ENCODE results near the gene OR5B12.
"Not testable (repeated sequence)": the region's sequence is repeated elsewhere in the genome, so short reads cannot be mapped to it uniquely, and the experiment has no call there.

Gene OR5B12

DNA sequence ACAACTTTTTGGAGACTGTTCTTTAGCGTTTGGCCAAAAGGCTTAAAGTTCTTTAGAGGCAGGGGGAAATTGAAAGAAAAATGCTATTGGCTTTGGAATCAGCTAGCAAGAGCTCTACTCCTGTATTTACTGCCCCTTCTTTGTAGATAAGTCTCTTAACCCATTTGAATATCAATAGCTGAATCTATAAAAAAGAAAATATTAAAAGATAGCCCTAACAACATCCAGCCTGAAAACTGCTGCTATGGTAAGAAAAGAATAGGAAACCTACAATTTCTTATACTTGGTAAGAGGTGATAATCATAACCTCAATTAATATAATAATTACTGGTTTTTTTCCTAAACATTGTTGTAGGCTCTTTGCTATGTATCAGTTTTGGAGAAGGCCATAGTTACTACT, at the start of gene OR5B12:
Gene OR5B12 (minus strand): TSS at position 101 of the 400 bp plus-strand sequence. CDS start 2,085 bp downstream, outside the sequence.
- no peak for DNase-seq

DNA sequence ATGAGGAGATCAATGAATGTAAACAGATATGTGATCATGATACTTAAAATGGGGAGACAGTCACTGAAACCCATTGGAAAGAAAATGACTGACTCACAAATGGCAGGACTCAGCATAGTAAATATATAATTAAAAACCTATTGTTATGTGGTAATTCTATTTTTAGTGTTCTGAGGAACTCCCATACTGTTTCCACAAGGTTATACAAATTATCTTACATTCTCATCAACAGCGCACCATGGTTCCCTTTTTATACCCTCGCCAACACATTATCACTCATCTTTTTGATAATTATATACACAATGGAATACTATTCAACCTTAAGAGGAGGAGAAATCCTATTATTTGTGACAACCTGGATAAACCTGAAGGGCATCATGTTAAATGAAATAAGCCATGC, 48.8 kb upstream of the OR5B12 start:
- no peak for DNase-seq

DNA sequence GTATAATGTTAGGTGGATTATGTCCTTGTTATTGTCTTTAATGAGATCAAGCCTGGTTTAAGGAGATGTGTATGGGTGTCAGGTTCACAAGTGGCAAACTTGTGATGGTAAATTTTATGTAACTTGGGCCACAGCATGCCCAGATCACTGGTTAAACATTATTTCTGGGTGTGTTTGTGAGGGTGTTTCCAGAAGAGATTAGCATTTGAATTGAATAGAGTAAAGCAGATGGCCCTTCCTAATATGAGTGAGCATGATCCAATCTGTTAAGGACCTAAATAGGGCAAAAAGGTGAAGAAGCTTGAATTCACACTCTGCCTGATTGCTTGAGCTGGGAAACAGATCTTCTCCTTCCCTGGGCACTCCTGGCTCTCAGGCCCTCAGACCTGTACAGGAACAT, 45.1 kb upstream of the OR5B12 start:
- no peak for DNase-seq

DNA sequence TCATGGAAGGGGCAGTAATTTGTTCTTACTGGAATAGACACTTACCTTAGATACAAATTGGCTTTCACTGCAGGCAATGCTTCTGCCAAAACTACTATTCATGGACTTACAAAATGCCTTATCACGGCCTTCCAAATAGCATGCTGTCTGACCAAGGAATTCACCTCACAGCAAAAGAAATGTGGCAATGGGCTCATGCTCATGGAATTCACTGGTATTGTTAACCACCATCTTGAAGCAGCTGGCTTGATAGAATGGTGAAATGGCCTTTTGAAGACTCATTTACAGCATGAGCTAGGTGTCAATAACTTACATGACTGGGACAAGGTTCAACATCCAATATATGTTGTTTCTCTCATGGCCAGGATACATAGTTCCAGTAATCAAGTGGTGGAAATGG, 43.9 kb upstream of the OR5B12 start:
- DNase-seq: no peak

DNA sequence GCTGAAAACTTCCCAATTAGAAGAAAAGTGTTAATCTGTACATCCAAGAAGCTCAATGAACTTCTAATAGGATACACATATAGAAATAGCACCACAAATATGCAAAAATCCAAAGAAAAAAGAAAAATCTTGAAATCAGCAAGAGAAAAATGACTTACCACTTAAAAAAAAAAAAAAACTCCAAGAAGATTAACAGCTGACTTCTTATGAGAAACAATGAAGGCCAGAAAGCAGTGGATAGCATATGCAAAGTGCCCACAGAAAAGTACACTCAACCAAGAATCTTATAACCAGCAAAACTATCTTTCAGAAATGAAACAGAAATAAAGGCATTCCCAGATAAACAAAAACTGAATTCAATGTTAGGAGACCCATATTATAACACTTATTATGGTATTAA, 29.9 kb upstream of the OR5B12 start:
- no peak for DNase-seq

DNA sequence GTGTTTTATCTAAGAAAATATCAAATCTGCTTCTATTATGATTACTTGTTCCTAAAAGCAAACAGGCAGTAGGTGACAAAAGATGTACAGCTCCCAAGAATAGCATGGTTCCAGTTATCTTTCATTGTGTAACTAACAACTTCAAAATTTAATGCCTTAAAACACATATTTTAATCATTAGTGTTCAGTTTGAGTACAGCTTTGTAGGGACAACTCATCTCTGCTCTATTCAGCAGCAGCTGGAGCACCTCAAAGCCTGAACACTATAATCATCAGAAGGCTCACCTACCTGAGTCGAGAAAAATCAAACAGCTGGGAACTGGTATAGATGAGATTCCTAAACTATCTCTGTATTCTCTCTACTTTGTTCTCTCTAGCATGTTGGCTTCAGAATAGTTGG, 24.3 kb upstream of the OR5B12 start:
- DNase-seq: no peak

DNA sequence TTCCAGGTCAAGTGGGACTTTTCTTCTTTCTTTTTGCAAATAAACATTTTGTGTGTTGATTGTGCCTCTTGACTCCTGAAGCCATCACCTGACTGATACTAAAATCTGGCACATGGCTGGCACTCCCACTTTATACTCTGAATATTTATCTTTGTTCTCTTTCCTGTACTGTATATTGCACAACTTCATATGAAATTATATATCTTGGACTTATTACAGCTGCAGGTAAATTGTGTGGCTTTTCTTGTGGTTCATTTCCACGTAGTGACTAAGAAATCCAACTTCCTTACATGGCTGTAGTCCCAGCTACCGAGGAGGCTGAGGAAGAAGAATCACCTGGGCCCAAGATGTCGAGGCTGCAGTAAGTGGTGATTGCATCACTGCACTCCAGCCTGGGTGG, 23.7 kb upstream of the OR5B12 start:
- no peak for DNase-seq

DNA sequence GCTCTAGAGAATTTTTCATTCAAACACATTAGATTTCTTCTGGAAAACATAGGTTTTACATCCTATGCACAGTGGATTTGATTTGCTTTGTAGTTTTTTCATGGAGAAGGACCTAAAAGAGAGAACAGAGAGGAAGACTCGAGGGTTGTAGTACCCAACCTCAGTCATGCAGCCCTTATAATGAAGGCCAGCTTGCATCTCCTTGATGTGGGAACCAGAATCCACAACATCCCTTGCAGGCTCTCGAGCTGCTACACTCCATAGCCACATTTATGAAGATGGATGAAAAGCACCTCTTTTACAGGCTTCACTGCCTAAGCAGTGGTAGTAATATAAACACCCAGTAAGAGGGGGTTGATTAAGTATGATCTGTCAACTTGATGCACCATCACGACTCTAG, 9.5 kb upstream of the OR5B12 start:
- no peak for DNase-seq

DNA sequence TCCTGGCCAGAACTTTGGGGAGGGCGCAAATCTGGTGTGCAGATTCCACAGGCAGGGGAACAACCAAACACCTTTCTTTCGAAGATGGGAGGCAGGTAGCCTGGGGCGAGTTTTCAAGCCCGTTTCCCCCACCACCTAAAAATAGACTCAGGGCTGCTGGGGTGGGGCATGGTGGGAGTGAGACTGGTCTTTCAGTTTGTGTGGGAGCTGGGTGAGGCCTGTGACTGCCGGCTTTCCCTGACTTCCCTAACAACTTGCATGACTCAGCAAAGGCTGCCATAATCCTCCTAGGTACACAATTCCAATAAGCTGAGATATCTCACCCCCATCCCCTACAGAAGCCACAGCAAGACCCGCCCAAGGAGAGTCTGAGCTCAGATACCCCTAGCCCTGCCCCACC, 4.3 kb upstream of the OR5B12 start:
- no peak for DNase-seq

DNA sequence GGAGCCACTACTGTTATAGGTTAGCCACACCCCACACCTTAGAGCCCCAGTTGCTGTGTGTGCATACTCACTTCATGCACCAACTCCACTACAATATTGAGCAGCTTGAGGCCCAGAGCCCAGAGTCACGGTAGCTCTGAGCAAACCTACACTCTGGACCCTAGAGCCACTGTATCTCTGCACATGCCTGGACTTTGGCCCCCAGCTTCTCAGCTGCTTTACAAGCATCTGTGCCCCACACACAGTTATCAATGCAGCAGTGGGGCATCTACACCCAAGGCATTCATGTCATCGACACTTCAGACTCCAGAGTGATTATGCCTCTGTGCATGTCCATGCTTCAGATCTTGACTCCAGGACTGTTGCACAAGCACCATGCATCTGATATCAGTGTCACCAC, 2.3 kb upstream of the OR5B12 start:
- no peak for DNase-seq

DNA sequence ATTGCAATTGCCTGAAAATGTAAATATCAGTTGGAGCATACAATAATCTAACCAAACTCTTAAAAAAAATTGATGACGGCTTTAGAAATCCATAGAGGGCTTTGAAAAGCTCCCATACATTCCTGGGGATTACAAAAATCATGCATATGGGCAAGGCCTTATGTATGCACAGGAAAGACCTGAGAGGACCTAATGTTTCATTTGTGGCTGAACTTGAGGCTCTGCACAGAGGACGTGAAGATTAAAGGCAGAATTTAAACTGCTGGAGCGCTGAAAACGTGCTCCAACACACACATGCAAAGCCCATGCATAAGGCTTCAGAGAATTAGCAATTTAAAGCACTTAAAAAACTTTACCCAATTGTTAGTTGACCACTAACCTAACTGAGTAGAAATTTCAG, 3.5 kb downstream of the OR5B12 start:
- no peak for DNase-seq

DNA sequence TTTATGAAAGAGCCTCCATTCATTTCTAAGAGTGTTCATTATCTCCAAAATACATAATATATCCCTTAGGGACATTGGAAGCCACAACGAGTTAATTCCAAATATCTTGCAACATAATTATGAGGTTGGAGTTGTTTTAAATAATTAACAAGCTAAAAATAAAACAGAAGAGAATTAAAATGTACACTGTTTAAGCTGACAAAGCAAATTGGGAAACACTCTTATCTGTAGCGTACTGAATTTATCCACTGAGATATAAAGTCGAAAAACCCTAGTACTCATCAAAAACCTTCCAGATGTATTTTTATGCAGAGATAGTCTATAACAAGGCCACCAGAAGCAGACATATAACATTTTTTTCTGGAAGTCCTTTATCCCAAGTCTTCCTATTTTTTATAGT, 7.8 kb downstream of the OR5B12 start:
- no peak for DNase-seq

DNA sequence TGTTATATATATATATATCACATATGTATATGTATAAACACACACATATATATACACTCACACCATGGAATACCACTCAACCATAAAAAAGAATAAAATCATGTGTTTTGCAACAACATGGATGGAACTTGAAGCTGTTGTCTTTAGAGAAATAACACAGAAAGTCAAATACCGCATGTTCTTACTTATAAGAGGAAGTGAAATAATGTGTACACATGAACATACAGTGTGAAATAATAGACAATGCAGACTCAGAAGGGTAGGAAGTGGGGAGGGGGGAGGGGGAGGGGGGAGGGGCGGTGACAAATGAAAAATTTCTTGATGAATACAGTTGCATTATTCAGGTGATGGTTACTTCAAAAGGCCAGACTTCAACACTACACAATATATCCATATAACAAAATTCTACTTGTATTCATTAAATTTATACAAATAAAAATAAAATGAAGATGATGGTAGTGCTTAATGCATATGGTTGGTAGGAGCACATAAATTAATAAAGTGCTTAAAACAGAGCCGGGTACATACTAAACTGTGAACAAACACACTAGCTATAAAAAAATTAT, 8.3 kb downstream of the OR5B12 start:
- no peak for DNase-seq

DNA sequence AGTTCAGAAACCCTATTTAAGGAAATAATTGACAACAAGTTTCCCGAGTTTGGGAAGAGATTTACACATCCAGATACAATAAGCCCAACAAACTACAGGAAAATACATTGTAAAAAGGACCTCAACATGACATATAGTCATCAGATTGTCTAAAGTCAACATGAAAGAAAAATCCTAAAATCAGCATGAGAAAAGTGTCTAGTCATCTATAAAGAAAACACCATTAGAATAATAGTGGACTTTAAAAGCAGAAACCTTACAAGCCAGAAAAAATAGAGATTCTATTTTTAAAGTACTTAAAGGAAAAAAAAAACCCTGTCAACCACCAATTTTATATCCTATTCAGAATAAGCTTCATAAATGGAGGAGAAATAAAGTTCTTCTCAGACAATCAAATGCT, 12.8 kb downstream of the OR5B12 start:
- DNase-seq: no peak

DNA sequence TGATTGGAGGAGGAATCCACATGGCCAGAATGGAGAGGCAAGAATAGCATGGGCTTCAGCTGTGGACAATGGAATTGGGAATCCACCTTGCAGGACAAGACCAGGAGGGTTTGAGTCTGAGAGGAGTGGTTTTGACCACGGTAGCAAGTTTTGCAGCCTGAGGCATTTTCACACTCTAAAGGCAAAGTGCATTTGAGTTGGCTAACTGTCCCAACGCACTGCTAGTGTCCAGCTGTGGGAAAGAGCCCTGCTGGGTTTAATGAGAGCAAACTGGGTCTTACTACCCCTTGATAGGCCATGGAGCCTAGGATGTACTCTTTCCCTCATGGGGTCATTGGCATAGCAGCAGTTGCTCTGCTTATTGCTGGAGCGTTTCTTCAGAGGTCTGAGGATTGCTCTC, 14.0 kb downstream of the OR5B12 start, which contains the start of gene OR5B2:
Gene OR5B2 (minus strand): TSS at position 101 of the 400 bp plus-strand sequence. CDS start 4,860 bp downstream, outside the sequence.
- DNase-seq: no peak

DNA sequence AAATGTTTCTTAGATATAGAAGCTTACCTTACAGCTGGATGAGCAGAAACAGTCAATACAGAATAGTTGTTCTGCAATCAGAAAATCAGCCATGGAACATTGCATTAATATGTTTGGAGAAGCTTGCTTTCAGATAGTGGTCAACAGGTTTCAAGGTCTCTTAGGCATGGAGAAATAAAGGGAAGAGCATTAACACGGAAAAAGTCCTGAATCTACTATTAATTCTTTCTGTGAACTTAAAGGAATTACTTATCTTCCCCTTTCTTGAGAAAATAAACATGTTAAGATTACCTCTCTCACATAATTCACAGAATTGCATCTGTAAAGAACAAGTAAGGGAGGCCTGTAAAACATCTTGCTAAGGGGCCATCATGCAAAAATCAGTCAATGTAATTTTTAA, 35.3 kb downstream of the OR5B12 start, which contains the start of gene OR5B3:
Gene OR5B3 (minus strand): TSS at position 101 of the 400 bp plus-strand sequence. CDS start 3,465 bp downstream, outside the sequence.
- no peak for DNase-seq

DNA sequence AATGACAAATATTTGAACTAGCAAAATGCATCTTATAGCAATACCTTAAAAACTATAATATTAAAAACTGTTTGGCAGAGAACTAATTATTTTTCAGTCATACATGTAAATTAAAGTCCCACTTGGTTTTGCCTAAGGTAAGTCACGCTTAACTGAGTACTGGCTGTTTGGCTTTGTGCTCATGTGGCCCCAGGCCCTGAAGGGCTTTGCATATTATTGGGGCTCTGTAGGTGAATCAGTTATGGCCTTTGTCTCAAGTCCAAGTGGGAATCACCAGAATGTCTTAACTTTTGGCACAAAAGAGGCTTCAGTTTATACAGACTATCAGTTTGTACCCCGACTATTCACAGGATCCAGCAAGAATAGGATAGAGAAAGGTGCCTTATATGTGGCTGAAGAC, 42.4 kb downstream of the OR5B12 start:
- DNase-seq: not testable (repeated sequence)

DNA sequence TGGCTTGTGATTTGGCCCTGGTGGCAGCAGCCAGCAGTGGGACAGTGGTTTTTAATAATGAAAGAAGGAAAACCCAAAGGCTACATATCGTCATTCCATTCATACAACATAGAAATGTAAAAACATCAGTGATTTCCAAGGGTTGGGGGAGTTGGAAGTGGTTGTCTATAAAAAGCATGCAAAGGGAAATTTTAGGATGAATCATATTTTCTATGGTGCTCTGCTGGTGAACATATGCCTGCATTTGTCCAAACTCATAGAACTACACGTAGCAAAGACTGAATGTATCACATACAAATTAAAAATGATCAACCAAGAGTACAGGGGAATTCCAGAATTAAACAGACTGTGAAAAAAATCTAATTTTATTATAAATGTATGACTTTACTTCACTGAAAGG, 46.5 kb downstream of the OR5B12 start:
- DNase-seq: no peak

DNA sequence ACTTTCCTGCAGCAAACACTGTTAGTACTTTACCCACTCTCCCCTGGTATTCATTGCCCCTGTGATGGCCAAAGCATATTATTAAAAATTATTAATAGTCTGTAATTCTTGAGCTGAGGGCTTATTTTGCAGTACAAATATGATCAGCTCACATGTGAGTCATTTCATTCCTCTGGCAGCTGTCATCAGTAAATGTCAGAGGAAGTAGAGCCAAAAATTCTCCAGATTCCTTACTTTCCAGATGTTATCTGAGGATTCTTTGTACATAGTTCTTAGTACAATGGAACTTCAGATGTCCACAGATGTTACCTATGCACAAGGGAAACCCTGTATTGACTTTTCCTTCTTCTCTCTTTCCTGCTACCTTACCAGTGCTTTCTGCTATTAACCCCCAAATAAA, 47.8 kb downstream of the OR5B12 start:
- DNase-seq: no peak

DNA sequence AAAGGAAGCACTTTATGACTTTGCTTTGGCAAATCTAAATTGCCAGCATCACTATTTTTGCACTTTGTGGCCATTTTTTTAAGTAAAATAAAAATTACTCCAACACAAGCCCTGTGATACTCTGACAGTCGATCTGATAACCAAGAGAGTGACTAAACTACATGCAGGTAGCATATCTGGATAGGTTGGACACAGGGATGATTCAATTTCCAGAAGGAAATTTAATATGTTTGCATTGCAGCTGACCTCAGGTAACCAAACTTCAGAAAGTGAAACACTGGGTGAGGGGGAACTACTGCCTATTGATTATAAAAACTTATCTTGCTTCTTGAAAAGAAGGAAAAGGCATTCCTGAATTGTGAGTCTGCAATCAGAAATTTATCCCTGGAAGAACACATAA, 49.3 kb downstream of the OR5B12 start:
- no peak for DNase-seq

DNA sequence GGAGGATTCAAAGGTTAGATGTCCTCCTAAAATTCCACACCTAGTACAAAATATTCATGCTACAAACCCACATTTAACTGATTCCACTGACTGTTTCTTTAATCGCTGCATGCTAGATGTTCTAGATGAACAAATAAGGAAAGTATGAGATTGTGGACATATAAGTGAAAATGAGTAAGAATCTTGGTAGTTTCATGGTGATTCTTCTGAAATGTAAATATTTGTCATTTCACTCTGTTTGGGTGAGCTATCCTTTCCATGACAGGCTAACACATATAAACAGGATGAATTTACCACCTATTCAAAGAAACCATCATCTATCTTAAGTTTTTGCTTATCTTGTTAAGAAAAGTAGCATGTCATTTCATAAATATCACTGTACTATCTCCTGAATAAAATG, 50.2 kb downstream of the OR5B12 start:
- DNase-seq: no peak

DNA sequence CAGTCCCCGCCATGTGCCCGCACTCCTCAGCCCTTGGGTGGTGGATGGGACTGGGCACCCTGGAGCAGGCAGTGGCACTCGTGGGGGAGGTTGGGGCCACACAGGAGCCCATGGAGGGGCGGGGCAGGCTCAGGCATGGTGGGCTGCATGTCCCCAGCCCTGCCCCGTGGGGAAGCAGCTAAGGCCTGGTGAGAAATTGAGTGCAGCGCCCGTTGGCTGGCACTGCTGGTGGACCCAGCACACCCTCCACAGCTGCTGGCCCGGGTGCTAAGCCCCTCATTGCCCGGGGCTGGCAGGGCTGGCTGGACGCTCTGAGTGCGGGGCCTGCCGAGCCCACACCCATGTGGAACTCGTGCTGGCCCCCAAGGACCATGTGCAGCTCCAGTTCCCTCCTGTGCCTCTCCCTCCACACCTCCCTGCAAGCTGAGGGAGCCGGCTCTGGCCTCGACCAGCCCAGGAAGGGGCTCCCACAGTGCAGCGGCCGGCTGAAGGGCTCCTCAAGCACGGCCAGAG, 51.4 kb downstream of the OR5B12 start:
- DNase-seq: no peak

All from bone marrow (tissue), 2 donors.